Muscle layer of duodenum (tissue), 2 donors: Measurements from ENCODE around the gene NPAS3.

Experiments used
- H3K27ac ChIP-seq: one replicate; pipeline ENCODE4 v1.7.0; 2013; ENCODE audit warnings: mild to moderate bottlenecking, low read length
- H3K27me3 ChIP-seq: one replicate; pipeline ENCODE4 v1.7.0; 2013; ENCODE audit warnings: low read depth, mild to moderate bottlenecking, control low read depth, low read length
- H3K36me3 ChIP-seq, 2 donors: one replicate each; pipeline ENCODE4 v1.7.0; 2013; ENCODE audit warnings: low read length in 2 of 2, control low read depth in 1 of 2, mild to moderate bottlenecking in 1 of 2; ENCODE audit not compliant: insufficient read depth in 2 of 2, control insufficient read depth in 1 of 2
- H3K4me1 ChIP-seq, 2 donors: one replicate each; pipeline ENCODE4 v1.7.0; 2013; ENCODE audit warnings: low read length in 2 of 2, mild to moderate bottlenecking in 2 of 2, control low read depth in 1 of 2, moderate library complexity in 1 of 2; ENCODE audit not compliant: insufficient read depth in 2 of 2, control insufficient read depth in 1 of 2
- H3K4me3 ChIP-seq, 2 donors: one replicate each; pipeline ENCODE4 v1.7.0; 2013; ENCODE audit warnings: low read length in 2 of 2, low read depth in 1 of 2, mild to moderate bottlenecking in 1 of 2
- H3K9me3 ChIP-seq, 2 donors: one replicate each; pipeline ENCODE4 v1.7.0; 2013; ENCODE audit warnings: low read length in 2 of 2, control low read depth in 1 of 2, mild to moderate bottlenecking in 1 of 2; ENCODE audit not compliant: control insufficient read depth in 1 of 2
- donor health status: healthy.

Gene NPAS3

DNA sequence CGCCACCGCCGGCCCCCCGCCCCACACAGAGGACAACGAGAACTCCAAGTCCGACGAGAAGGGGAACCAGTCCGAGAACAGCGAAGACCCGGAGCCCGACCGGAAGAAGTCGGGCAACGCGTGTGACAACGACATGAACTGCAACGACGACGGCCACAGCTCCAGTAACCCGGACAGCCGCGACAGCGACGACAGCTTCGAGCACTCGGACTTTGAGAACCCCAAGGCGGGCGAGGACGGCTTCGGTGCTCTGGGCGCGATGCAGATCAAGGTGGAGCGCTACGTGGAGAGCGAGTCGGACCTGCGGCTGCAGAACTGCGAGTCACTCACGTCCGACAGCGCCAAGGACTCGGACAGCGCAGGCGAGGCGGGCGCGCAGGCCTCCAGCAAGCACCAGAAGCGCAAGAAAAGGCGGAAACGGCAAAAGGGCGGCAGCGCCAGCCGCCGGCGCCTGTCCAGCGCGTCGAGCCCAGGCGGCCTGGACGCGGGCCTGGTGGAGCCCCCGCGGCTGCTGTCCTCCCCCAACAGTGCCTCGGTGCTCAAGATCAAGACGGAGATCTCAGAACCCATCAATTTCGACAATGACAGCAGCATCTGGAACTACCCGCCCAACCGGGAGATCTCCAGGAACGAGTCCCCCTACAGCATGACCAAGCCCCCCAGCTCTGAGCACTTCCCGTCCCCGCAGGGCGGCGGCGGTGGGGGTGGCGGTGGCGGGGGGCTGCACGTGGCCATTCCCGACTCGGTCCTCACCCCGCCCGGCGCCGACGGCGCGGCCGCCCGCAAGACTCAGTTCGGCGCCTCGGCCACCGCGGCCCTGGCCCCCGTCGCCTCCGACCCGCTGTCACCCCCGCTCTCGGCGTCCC is 861.3 kb downstream of the NPAS3 start:
- Histone ChIP-seq H3K36me3 (no peaks in the 10 kb centered on the region), H3K4me1 (no peaks in the 10 kb centered on the region), H3K9me3 (no peaks in the 10 kb centered on the region), H3K27me3 (no peaks in the 10 kb centered on the region), H3K27ac (no peak overlapping the region), H3K4me3 (peak overlapping the region in 1 of 2 donors; percentile 41)

- H3K36me3 ChIP-seq, result no peaks in the 10 kb centered on the region
- H3K9me3 ChIP-seq, result no peaks in the 10 kb centered on the region
- H3K4me1 ChIP-seq, result no peaks in the 10 kb centered on the region
- no peak overlapping the region for H3K27ac ChIP-seq
- H3K27me3 ChIP-seq, result no peaks in the 10 kb centered on the region
- H3K4me3 ChIP-seq, result no peak overlapping the region
Measured at GRCh38 chr14:33800735-33801163, 862.1 kb downstream of the NPAS3 start.

GRCh38 chr14:33802737-33803136 is 864.1 kb downstream of the NPAS3 start:
- no peaks in the 10 kb centered on the region for H3K27me3 ChIP-seq
- H3K4me3 ChIP-seq, result no peak overlapping the region
- H3K9me3 ChIP-seq, result no peaks in the 10 kb centered on the region
- no peaks in the 10 kb centered on the region for H3K36me3 ChIP-seq
- no peak overlapping the region for H3K27ac ChIP-seq
- H3K4me1 ChIP-seq, result no peaks in the 10 kb centered on the region

DNA sequence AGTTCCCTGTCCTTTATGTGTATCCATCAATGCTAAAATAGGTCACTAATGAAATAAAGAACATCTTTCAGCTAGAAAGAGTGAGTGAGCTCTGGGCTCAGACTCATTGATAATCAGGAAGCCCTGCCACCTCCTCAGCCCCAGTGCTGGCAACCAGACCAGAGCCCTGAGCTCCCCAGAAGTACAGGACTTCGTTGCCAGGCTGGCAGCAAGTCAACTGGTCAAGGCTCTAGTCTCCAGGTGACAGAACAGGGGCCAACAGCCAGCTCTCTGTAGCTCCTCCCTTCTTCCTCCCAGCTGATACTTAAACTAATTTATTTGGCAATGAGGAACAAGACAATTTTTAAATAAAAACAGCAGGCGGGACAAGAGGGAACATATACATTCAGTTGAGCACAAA is 866.9 kb downstream of the NPAS3 start:
- Histone ChIP-seq H3K27ac (no peak overlapping the region), H3K27me3 (no peaks in the 10 kb centered on the region)

GRCh38 chr14:33806905-33807304 is 868.2 kb downstream of the NPAS3 start:
- H3K4me3 ChIP-seq, result no peak overlapping the region
- H3K27me3 ChIP-seq, result no peaks in the 10 kb centered on the region
- no peaks in the 10 kb centered on the region for H3K9me3 ChIP-seq
- H3K27ac ChIP-seq, result no peak overlapping the region
- H3K4me1 ChIP-seq, result no peaks in the 10 kb centered on the region
- no peaks in the 10 kb centered on the region for H3K36me3 ChIP-seq

More for the DNA sequence above, 866.9 kb downstream of the NPAS3 start:
- H3K36me3 ChIP-seq, result no peaks in the 10 kb centered on the region
- H3K4me1 ChIP-seq, result no peaks in the 10 kb centered on the region
- no peak overlapping the region for H3K4me3 ChIP-seq
- no peaks in the 10 kb centered on the region for H3K9me3 ChIP-seq

DNA sequence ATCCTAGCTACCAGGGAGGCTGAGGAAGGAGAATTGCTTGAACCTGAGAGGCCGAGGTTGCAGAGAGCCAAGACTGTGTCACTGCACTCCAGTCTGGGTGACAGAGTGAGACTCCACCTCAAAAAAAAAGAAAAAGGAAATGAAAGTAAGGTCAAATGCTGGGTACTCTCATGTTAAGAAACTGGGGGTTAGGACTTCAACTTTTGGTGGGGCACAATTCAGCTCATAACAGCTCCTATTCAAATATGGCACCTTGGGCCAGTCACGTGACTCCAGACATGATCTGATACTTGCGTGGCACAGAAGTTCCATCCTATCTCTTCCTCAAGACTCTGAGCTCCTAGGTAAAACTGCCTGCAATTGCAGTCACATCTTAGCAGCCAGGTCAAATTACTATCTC is 869.5 kb downstream of the NPAS3 start:
- Histone ChIP-seq H3K4me1 (no peaks in the 10 kb centered on the region), H3K27ac (no peak overlapping the region), H3K4me3 (no peak overlapping the region), H3K27me3 (no peaks in the 10 kb centered on the region), H3K36me3 (no peaks in the 10 kb centered on the region), H3K9me3 (no peaks in the 10 kb centered on the region)

DNA sequence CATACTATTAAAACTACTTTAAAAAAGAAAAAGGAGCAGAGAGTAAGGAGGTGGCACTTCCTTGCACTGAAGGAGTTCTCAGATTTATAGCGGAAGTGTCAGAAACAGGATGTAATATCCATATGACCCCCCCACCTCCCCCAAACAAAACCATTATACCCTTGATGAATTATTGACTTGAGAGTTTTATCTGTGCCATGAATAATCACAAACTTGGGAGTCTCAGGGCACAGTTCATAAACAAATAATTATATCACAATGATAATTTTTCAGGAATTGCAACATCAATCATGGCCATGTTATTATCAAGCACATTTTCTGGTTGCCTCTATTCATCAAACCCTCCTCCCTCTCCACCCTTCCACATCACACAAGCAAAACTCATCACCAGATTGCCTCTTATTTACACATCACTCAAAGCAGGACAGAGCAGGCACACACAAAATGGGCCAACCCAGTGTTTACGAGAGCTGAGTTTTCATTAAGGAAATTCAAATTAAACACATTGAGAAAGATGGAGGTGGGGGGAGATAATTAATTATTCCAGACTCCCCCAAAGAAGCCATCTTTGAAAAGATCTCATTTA is 870.8 kb downstream of the NPAS3 start:
- Histone ChIP-seq H3K27me3 (no peaks in the 10 kb centered on the region), H3K27ac (no peak overlapping the region)

DNA sequence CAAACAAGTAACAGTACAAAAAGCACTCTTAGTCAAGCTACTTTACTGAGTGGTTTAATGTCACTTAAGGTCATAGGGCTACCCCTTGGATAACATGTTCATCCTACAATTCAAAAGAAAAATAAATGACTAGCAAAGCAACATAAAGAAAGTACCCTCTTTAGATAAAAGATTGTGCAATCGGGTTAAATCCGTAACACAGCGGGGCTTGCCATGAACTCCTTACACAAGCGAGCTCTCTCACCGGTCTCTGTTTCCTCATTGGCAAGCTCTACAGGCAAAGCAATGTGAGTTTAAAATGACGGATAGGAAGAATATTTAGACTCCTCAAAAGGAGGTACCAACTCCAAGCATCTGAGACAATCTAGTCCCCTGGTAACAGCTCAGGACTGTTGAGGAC is 871.6 kb downstream of the NPAS3 start:
- Histone ChIP-seq H3K4me1 (no peaks in the 10 kb centered on the region), H3K9me3 (no peaks in the 10 kb centered on the region), H3K36me3 (no peaks in the 10 kb centered on the region), H3K27me3 (no peaks in the 10 kb centered on the region), H3K4me3 (no peak overlapping the region), H3K27ac (no peak overlapping the region)

More for the DNA sequence above, 870.8 kb downstream of the NPAS3 start:
- Histone ChIP-seq H3K4me3 (no peak overlapping the region), H3K4me1 (no peaks in the 10 kb centered on the region), H3K9me3 (no peaks in the 10 kb centered on the region), H3K36me3 (no peaks in the 10 kb centered on the region)

DNA sequence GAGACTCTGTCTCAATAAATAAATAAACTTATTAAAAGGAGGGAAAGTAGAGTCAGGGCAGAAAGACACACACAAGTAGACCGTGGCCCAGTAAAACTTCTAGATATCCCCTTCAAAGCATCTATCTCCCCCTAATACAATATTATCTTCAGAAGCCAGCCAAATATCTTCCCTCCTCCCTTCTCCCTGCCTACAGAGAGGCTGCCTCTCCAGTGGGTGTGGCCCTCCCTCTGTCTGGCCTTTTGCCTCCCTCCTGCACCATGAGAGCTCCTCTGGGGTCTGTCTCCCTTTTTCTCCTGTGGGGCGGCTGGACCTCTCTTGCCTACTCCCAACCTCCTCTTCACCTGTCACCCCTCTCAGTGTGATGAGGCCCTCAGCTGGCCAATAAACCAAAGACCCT is 873.0 kb downstream of the NPAS3 start:
- H3K27me3 ChIP-seq, result no peaks in the 10 kb centered on the region
- H3K9me3 ChIP-seq, result no peaks in the 10 kb centered on the region
- no peak overlapping the region for H3K27ac ChIP-seq
- no peaks in the 10 kb centered on the region for H3K4me1 ChIP-seq
- H3K36me3 ChIP-seq, result no peaks in the 10 kb centered on the region
- no peak overlapping the region for H3K4me3 ChIP-seq

- H3K4me3 ChIP-seq, result no peak overlapping the region
- no peak overlapping the region for H3K27ac ChIP-seq
- H3K9me3 ChIP-seq, result no peaks in the 10 kb centered on the region
- H3K27me3 ChIP-seq, result no peaks in the 10 kb centered on the region
- H3K4me1 ChIP-seq, result no peaks in the 10 kb centered on the region
- no peaks in the 10 kb centered on the region for H3K36me3 ChIP-seq
Measured at GRCh38 chr14:33812181-33812580, 873.5 kb downstream of the NPAS3 start.

GRCh38 chr14:33812601-33813000 is 873.9 kb downstream of the NPAS3 start:
- Histone ChIP-seq H3K9me3 (no peaks in the 10 kb centered on the region), H3K4me3 (no peak overlapping the region), H3K27ac (no peak overlapping the region), H3K27me3 (no peaks in the 10 kb centered on the region), H3K4me1 (no peaks in the 10 kb centered on the region), H3K36me3 (no peaks in the 10 kb centered on the region)
